Measurements from ENCODE around the gene ACCS. TPM values are rescaled to one million over a fixed set of nuclear protein-coding genes. Genes with fewer than 3 reads are reported as not detected.
A peak's percentile ranks its signal among the peaks of the same experiment; 100 is the strongest.

ACCS gene
- total and polyA plus RNA-seq, 9 of the 15 experiments (the other 6 are each of a cell fraction or from before 2014, with no cell fraction given) = 4.2 to 25.9 (median 16.3) TPM

- TF ChIP-seq REST (IDR thresholded peaks at IDR 0.05; ENCODE audit: borderline replicate concordance) (peak; percentile 14; the same call in 1 of the 2 replicates), REST (CRISPR knock-in tag; IDR thresholded peaks at IDR 0.05; ENCODE audit: low read depth) (no peak), ZNF274 (IDR thresholded peaks at IDR 0.05; ENCODE audit: borderline replicate concordance, low read depth, low read length) (no peak), POLR2A (conservative IDR thresholded peaks at IDR 0.05) (no peak), CBX5 (IDR thresholded peaks at IDR 0.05; ENCODE audit: borderline replicate concordance, low read depth) (no peak), CBFA2T3 (IDR thresholded peaks at IDR 0.05) (peak; percentile 53), MAFK (IDR thresholded peaks at IDR 0.05; ENCODE audit: low read length) (peak; percentile 21; the same call in 1 of the 2 replicates), CREM (IDR thresholded peaks at IDR 0.05; ENCODE audit: low read depth) (no peak)
- TF ChIP-seq, protein P1, sequence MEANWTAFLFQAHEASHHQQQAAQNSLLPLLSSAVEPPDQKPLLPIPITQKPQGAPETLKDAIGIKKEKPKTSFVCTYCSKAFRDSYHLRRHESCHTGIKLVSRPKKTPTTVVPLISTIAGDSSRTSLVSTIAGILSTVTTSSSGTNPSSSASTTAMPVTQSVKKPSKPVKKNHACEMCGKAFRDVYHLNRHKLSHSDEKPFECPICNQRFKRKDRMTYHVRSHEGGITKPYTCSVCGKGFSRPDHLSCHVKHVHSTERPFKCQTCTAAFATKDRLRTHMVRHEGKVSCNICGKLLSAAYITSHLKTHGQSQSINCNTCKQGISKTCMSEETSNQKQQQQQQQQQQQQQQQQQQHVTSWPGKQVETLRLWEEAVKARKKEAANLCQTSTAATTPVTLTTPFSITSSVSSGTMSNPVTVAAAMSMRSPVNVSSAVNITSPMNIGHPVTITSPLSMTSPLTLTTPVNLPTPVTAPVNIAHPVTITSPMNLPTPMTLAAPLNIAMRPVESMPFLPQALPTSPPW (CRISPR knock-in tag; IDR thresholded peaks at IDR 0.05) = no peak
Observed at GRCh38 chr11:44047931-44048431, 18.1 kb upstream of the ACCS start, which contains the start of gene ACCSL (continued).
